B cell (primary cell): ENCODE measurements around the gene PLA2G4F. TPM values are rescaled to one million over a fixed set of nuclear protein-coding genes. Genes with fewer than 3 reads are reported as not detected.

Source experiments
- ATAC-seq: fragments of 200-7000 bp; cut with Tn5 transposase; one replicate; pipeline ENCODE4 v1.10.0; 2021; ENCODE audit warnings: low read depth, mild to moderate bottlenecking, moderate number of reproducible peaks, moderate library complexity
- CTCF ChIA-PET: fragments of 350-600 bp; sonication (Branson Sonifier 250); formaldehyde crosslinking; loops from one replicate; lab custom pipeline; 2021; ENCODE audit warnings: antibody characterized with exemption, inconsistent platforms; lab: Charles Lee
- POLR2A ChIA-PET: fragments of 350-600 bp; sonication (Branson Sonifier 250); formaldehyde crosslinking; loops from one replicate; lab custom pipeline; 2021; ENCODE audit warnings: antibody characterized with exemption; lab: Charles Lee
- DNase-seq: peaks from one replicate; pipeline ENCODE4 v3.0.0; 2013
- H2AFZ ChIP-seq: 2 replicates; pipeline ENCODE4 v1.6.1; 2012; ENCODE audit warnings: mild to moderate bottlenecking, low read depth, low read length; ENCODE audit not compliant: insufficient read depth, poor library complexity, severe bottlenecking
- H3K27ac ChIP-seq, 2 donors: 1 replicate in 1 of 2; 2 replicates in 1 of 2; pipeline ENCODE4 v1.5.1; 2012 to 2013; ENCODE audit warnings: low read length in 2 of 2, mild to moderate bottlenecking in 2 of 2, moderate library complexity in 1 of 2
- H3K27me3 ChIP-seq, 4 experiments: fragments of 200-600 bp in 1 of 4; sonication (generic) in 1 of 4; replicated peaks in 1 of 4; 1 replicate in 2 of 4; 2 replicates in 2 of 4; pipeline versions ENCODE4 v1.6.1 to v1.7.0; 2013 to 2016; ENCODE audit warnings: low read length in 3 of 4, mild to moderate bottlenecking in 2 of 4, mixed read lengths in 1 of 4, moderate library complexity in 1 of 4; ENCODE audit not compliant: insufficient read depth in 4 of 4, control insufficient read depth in 3 of 4; ENCODE audit errors: control extremely low read depth in 1 of 4
- H3K36me3 ChIP-seq, 2 experiments: replicated peaks in 1 of 2; 1 replicate in 1 of 2; 2 replicates in 1 of 2; pipeline versions ENCODE4 v1.6.1 to v1.7.1; 2013; ENCODE audit warnings: low read length in 1 of 2; ENCODE audit not compliant: insufficient read depth in 2 of 2, control insufficient read depth in 1 of 2; ENCODE audit errors: control extremely low read depth in 1 of 2, extremely low read depth in 1 of 2
- H3K4me1 ChIP-seq, 2 donors: fragments of 200-600 bp in 1 of 2; sonication (generic) in 1 of 2; 1 replicate in 1 of 2; 2 replicates in 1 of 2; pipeline versions ENCODE4 v1.5.1 to v1.6.1; 2013 to 2017; ENCODE audit warnings: low read length in 2 of 2; ENCODE audit not compliant: control insufficient read depth in 2 of 2, insufficient read depth in 2 of 2
- H3K4me2 ChIP-seq: replicated peaks from 2 replicates; pipeline ENCODE3; 2012; ENCODE audit warnings: mild to moderate bottlenecking, low read depth, low read length; ENCODE audit not compliant: poor library complexity, severe bottlenecking
- H3K4me3 ChIP-seq, 5 experiments: fragments of 200-600 bp in 1 of 5; sonication (generic) in 1 of 5; 1 replicate in 3 of 5; 2 replicates in 2 of 5; pipeline versions ENCODE4 v1.5.1 to v1.7.0; 2011 to 2016; ENCODE audit warnings: low read length in 4 of 5, mild to moderate bottlenecking in 4 of 5, low read depth in 2 of 5, control low read depth in 1 of 5, moderate library complexity in 1 of 5; ENCODE audit not compliant: insufficient read depth in 1 of 5; ENCODE audit errors: control extremely low read depth in 1 of 5, extremely low read depth in 1 of 5
- H3K79me2 ChIP-seq: fragments of 200-600 bp; sonication (generic); one replicate; pipeline ENCODE4 v1.6.0; 2016; ENCODE audit warnings: low read length; ENCODE audit not compliant: control insufficient read depth, insufficient read depth
- H3K9ac ChIP-seq: fragments of 200-600 bp; sonication (generic); 2 replicates; pipeline ENCODE4 v1.6.1; 2017; ENCODE audit warnings: mild to moderate bottlenecking, low read length, moderate library complexity
- H3K9me3 ChIP-seq, 3 donors: one replicate each; pipeline versions ENCODE4 v1.6.1 to v1.7.1; 2013; ENCODE audit warnings: low read length in 2 of 3; ENCODE audit not compliant: control insufficient read depth in 2 of 3, insufficient read depth in 1 of 3; ENCODE audit errors: control extremely low read depth in 1 of 3
- H4K20me1 ChIP-seq: 2 replicates; pipeline ENCODE4 v1.6.0; 2012; ENCODE audit warnings: mild to moderate bottlenecking, low read length; ENCODE audit not compliant: insufficient read depth, control insufficient read depth, poor library complexity, severe bottlenecking
- H3K27ac Mint-ChIP-seq: one replicate; pipeline ENCODE4 v1.8.0; 2021; ENCODE audit warnings: mixed read lengths
- H3K27me3 Mint-ChIP-seq: one replicate; pipeline ENCODE4 v1.8.0; 2021; ENCODE audit warnings: mixed read lengths
- H3K4me1 Mint-ChIP-seq: one replicate; pipeline ENCODE4 v1.8.0; 2021; ENCODE audit warnings: mixed read lengths
- H3K4me3 Mint-ChIP-seq: one replicate; pipeline ENCODE4 v1.8.0; 2021; ENCODE audit warnings: mixed read lengths
- H3K9me3 Mint-ChIP-seq: one replicate; pipeline ENCODE4 v1.8.0; 2022; ENCODE audit warnings: mixed read lengths; ENCODE audit not compliant: insufficient read depth
- CTCF ChIP-seq: fragments of 200-600 bp; IDR thresholded peaks from one replicate; pipeline ENCODE4 v1.8.0; 2022; ENCODE audit warnings: antibody characterized with exemption, mild to moderate bottlenecking
- EZH2 ChIP-seq: IDR thresholded peaks from 2 replicates; pipeline ENCODE4 v1.6.1; 2012; ENCODE audit warnings: borderline replicate concordance, low read depth, mild to moderate bottlenecking, moderate library complexity, low read length; ENCODE audit not compliant: insufficient read depth, poor library complexity, severe bottlenecking
- WGBS: methylation state at CpG from one replicate; pipeline ENCODE4 v1.1.5; 2013; ENCODE audit warnings: missing lambda C conversion rate; ENCODE audit not compliant: insufficient coverage; 5-methylcytosine and 5-hydroxymethylcytosine counted together
- intact Hi-C: fragments of 100-400 bp; cut with micrococcal nuclease; formaldehyde crosslinking; loops from one replicate; pipeline ENCODE4 v1.10.0; 2022
- polyA plus RNA-seq: library from polyadenylated mRNA; depleted of rRNA; stranded (reverse); fragments of >200 nt; gene quantifications from 2 replicates; pipeline ENCODE4 v1.2.3, GENCODE V29; 2012
- total RNA-seq, 2 donors: library from RNA; stranded (reverse); fragments of 120-200 nt in 1 of 2; gene quantifications; 1 replicate in 1 of 2; 2 replicates in 1 of 2; pipeline versions ENCODE4 v1.2.3 to v1.2.4, GENCODE V29; 2013 to 2022

Gene PLA2G4F
- total and polyA plus RNA-seq, 2 donors (not counting 1 experiment from before 2014, with no cell fraction given) = not detected

GRCh38 chr15:42175671-42176070, 19.2 kb upstream of the PLA2G4F start:
- ChIA-PET CTCF (no interaction called here), POLR2A (no interaction called here)
- DNase-seq = no peak
- intact Hi-C loops = no loop called here
- no peak overlapping the region for H3K4me2 ChIP-seq
- no peak overlapping the region for H3K27ac ChIP-seq
- no peaks in the 10 kb centered on the region for H4K20me1 ChIP-seq
- Mint-ChIP-seq H3K27me3 (no peaks in the 10 kb centered on the region), H3K4me1 (peaks cover 12% of the 10 kb centered on the region), H3K4me3 (no peak overlapping the region), H3K9me3 (no peaks in the 10 kb centered on the region), H3K27ac (no peak overlapping the region)
- no peaks in the 10 kb centered on the region for H3K9me3 ChIP-seq
- no peak overlapping the region for H3K4me3 ChIP-seq
- 80% methylated on average over 3 of the region's 5 CpGs for WGBS
- peaks cover 7 to 9% of the 10 kb centered on the region in 2 donors for H3K4me1 ChIP-seq
- H3K79me2 ChIP-seq = no peaks in the 10 kb centered on the region
- no peaks in the 10 kb centered on the region for H3K27me3 ChIP-seq
- peaks cover 16 to 62% of the 10 kb centered on the region in 2 experiments for H3K36me3 ChIP-seq
- TF ChIP-seq CTCF = no peak
- TF ChIP-seq EZH2 = no peak
- ATAC-seq = no peak
- no peak overlapping the region for H3K9ac ChIP-seq
- H2AFZ ChIP-seq = no peak overlapping the region

DNA sequence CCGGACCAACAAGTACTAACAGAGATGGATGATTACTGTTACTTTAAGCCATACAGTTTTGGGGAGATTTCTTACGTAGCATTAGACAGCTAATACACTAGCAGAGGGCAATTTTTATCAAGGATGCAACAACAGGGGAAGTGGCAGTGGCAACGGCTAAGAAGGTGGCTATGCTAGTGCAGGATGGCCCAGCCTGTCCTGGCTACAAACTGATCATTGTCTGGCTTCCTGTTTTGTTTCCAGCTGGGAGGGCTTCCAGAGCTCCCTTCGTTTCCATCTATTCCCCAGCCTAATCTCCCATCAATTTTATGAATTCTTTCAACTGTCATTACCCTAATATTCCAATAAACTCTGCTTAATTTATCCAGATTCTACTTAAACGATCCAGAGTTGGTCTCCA, 16.0 kb upstream of the PLA2G4F start:
- Histone ChIP-seq H3K4me2 (no peak overlapping the region), H3K36me3 (peaks cover 14 to 73% of the 10 kb centered on the region in 2 experiments), H3K4me3 (no peak overlapping the region), H3K4me1 (peaks cover 7 to 9% of the 10 kb centered on the region in 2 donors), H3K9me3 (no peaks in the 10 kb centered on the region), H3K27me3 (no peaks in the 10 kb centered on the region), H3K79me2 (no peaks in the 10 kb centered on the region), H3K9ac (no peak overlapping the region), H4K20me1 (no peaks in the 10 kb centered on the region), H2AFZ (no peak overlapping the region), H3K27ac (no peak overlapping the region)
- intact Hi-C loops = no loop called here
- ChIA-PET CTCF (interaction anchor here (0.6 to 1.1 kb wide), 2 partner anchors 36 to 294 kb away, joined by 3 read pairs; no protein-coding TSS in a partner anchor), POLR2A (no interaction called here)
- peaks cover 12% of the 10 kb centered on the region for H3K4me1 Mint-ChIP-seq
- DNase-seq (no peak), ATAC-seq (no peak)
- no peak overlapping the region for H3K4me3 Mint-ChIP-seq
- H3K27me3 Mint-ChIP-seq = no peaks in the 10 kb centered on the region
- no peaks in the 10 kb centered on the region for H3K9me3 Mint-ChIP-seq
- TF ChIP-seq EZH2 (no peak), CTCF (no peak)
- no peak overlapping the region for H3K27ac Mint-ChIP-seq
- WGBS = 93% methylated on average over 3 of the region's 5 CpGs
